NCI-H1417 treated with DMSO at 0.1 percent for 48 hours (cell line): ENCODE data around the gene SCLY.

Experiments
- DNase-seq: peaks from one replicate; lab custom pipeline; 2025; lab: John Stamatoyannopoulos, UW

SCLY gene

GRCh38 chr2:238127165-238128060 is 66.6 kb downstream of the SCLY start:
- DNase-seq, result no peak

DNA sequence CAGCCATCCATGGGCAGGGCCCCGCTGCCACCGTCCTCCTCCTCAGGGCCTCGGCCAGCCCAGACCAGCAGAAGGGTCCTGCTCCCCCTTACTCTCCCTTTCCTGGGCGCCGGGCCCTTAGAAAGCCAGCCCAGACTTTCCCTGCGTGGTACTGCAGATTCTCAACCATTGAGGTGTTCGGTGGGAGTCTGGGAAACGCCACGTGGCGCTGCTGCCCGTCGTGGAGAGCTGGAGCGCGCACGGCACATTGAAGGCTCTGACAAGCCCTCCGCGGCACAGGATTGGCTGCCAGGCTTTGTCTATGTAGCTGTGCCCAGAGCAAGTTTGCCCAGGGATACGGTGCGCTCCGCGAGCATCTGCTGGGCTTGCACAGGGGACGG is 67.2 kb downstream of the SCLY start:
- no peak for DNase-seq

GRCh38 chr2:238128534-238129001 is 67.8 kb downstream of the SCLY start:
- no peak for DNase-seq

GRCh38 chr2:238129166-238130010 is 68.6 kb downstream of the SCLY start:
- no peak for DNase-seq

DNA sequence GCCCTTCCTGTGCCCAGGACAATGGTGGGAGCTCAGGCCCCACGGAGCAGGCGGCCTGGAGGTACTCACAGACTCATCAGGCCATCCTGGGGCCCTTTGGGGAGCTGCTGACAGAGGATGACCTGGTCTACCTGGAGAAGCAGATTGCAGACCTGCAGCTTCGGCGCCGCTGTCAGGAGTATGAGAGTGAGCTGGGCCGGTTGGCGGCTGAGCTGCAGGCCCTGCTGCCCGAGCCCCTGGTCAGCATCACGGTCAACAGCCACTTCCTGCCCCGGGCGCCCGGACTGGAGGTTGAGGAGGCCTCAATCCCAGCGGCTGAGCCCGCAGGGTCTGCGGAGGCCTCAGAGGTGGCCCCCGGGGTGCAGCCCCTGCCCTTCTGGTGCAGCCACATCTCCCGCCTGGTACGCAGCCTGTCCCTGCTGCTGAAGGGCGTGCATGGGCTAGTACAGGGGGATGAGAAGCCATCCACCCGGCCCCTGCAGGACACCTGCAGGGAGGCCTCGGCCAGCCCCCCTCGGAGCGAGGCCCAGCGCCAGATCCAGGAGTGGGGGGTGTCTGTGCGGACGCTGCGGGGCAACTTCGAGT is 69.4 kb downstream of the SCLY start:
- no peak for DNase-seq

DNA sequence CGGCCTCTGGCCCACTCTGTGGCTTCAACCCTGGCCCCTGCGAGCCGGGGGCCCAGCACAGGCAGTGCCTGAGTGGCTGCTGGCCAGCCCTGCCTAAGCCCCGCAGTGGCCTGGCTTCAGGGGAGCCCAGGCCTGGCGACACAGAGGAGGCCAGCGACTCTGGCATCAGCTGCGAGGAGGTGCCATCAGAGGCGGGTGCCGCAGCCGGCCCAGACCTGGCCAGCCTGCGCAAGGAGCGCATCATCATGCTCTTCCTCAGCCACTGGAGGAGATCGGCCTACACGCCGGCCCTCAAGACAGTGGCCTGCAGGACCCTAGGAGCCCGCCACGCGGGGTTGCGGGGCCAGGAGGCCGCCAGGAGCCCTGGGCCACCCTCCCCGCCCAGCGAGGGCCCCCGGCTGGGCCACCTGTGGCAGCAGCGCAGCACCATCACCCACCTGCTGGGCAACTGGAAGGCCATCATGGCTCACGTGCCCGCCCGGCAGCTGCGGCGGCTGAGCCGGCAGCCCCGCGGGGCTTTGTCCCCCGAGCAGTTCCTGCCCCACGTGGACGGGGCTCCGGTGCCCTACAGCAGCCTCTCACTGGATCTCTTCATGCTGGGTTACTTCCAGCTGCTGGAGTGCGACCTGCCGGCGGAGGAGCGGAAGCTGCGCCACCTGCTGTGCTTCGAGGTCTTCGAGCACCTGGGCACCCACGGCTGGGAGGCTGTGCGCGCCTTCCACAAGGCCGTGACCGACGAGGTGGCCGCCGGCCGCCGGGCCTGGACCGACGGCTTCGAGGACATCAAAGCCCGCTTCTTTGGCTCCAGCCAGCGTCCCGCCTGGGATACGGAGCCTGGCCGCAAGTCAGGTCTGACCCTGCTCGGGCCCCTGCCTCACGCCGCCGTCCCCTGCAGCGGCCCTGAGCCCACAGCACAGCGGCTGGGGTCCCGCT is 70.2 kb downstream of the SCLY start:
- no peak for DNase-seq

- DNase-seq, result no peak
These were observed 71.1 kb downstream of the SCLY start for GRCh38 chr2:238131761-238132462.

- no peak for DNase-seq
These were observed 72.0 kb downstream of the SCLY start for GRCh38 chr2:238132463-238133450.

- DNase-seq, result no peak
These were observed 72.9 kb downstream of the SCLY start for GRCh38 chr2:238133499-238134392.

GRCh38 chr2:238134393-238134785 is 73.6 kb downstream of the SCLY start:
- no peak for DNase-seq

- no peak for DNase-seq
These were observed 74.9 kb downstream of the SCLY start for GRCh38 chr2:238135601-238136150.

DNA sequence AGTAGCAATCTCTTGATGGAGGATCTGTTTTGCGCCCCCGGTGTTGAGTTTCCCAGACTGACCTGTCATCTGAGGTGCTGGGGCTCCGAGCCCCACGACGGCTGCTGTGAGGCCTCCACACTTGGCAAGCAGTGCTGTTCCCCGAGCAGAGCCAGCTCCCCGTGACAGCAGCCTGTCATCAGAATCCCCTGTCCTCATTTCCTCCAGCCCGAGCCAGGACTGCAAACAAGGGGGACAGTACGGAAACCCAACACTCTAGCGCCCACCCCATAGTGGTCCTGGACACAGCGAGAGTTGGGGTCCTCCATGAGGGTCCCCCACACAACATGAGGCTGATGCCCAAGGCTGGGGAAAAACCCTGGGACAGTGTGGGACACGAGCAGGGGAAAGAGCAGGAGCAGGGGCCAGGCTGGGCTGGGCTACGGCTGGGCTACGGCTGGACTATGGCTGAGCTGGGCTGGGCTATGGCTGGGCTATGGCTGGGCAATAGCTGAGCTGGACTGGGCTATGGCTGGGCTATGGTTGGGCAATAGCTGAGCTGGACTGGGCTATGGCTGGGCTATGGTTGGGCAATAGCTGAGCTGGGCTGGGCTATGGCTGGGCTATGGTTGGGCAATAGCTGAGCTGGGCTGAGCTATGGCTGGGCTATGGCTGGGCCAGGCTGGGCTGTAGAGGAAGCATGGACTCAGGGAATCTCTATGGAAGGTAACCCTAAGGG is 76.2 kb downstream of the SCLY start:
- DNase-seq, result no peak

DNA sequence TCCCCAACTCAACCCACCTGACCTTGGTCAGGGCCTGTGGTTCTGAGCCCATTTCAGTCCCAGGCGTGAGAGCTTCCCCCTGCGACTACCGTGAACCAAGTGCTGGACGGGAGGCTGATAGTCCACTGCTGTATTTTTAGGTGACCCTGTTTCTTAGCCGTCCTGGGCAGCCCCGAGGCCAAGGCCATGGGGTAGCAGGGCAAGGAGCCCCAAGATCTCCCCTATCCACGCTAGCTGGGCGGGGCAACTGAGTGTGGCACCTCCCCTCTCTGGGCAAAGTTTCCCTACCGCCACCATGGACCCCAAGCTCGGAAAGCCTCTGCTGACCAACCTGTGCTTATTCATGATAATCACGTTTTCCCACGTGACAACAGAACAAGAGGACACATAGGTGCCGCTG is 77.1 kb downstream of the SCLY start:
- no peak for DNase-seq

GRCh38 chr2:238138331-238139195 is 77.8 kb downstream of the SCLY start, which contains the start of gene KLHL30:
Gene KLHL30, plus strand, starts transcription at chr2:238138668. Its CDS starts 2,087 bp downstream, at chr2:238140755.
- no peak for DNase-seq

- DNase-seq, result no peak
These were observed 78.6 kb downstream of the SCLY start for GRCh38 chr2:238139196-238140039.
